ENCODE results near the gene AP1B1.

- TF ChIP-seq CTCF (IDR thresholded peaks at IDR 0.05) (no peak), POLR2A (IDR thresholded peaks at IDR 0.05) (no peak)
These were observed 45.5 kb upstream of the AP1B1 start for GRCh38 chr22:29433856-29434255.

Data from suprapubic skin (tissue), 3 donors.